ENCODE results near the gene ZBED1. TPM values are rescaled to one million over a fixed set of nuclear protein-coding genes. Genes with fewer than 3 reads are reported as not detected.

The ZBED1 gene
- total and polyA plus RNA-seq, 2 donors (not counting 3 experiments of a cell fraction or from before 2014, with no cell fraction given) = 24.6 to 46.5 TPM

DNA sequence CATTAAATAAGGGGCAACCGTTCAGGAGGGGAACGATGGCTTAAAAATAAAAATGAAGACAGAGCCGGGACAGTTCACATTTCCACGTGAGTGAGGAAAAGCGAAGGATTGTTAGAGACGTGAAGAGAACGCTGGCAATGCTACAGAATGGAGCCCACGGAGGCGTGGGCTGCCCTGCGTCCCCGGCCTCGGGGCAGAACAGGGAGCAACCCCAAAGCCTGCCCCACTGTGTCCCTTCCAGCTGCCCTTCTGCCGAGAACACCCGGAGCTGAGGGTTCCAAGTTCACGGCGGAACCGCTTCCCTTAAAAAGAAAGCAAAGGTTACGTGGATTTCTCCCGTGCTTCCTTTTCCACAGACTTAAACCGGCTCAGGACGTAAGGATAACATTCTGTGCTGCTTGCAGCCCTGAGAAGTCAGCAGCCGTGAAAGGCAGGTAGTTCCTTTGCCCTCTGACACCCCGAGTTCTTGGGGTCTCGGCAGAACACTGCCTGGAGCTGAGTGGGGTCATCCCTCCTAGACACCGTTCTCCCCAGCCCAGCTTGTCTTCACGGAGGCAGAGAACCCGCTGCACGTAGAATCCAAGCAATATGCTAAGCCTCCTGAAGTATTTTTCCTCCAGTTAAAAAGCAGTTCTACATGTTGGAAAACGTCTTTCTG is 14.2 kb downstream of the ZBED1 start:
- DNase-seq (ENCODE audit: low read depth, low spot score) (no peak), FAIRE-seq (no peak)
- Histone ChIP-seq H3K27me3 (ENCODE audit: control insufficient read depth in 2 of 2, insufficient read depth in 2 of 2, low read length in 2 of 2) (no peaks in the 10 kb centered on the region), H2AFZ (ENCODE audit: low read depth, low read length) (no peak overlapping the region), H3K4me2 (ENCODE audit: insufficient read depth, low read length) (no peak overlapping the region), H3K79me2 (ENCODE audit: control insufficient read depth, insufficient read depth, low read length) (peaks cover 18% of the 10 kb centered on the region), H3K4me1 (ENCODE audit: control insufficient read depth, extremely low read depth, insufficient read depth, low read length) (no peaks in the 10 kb centered on the region), H3K9me1 (replicated peaks; ENCODE audit: control insufficient read depth, extremely low read depth, insufficient read depth, low read length) (no peaks in the 10 kb centered on the region), H3K36me3 (ENCODE audit: control insufficient read depth in 2 of 2, extremely low read depth in 1 of 2, insufficient read depth in 2 of 2, low read length in 2 of 2) (peaks cover 17 to 32% of the 10 kb centered on the region in 2 experiments), H4K20me1 (replicated peaks; ENCODE audit: control insufficient read depth, extremely low read depth, insufficient read depth, low read length) (peaks cover 2% of the 10 kb centered on the region), H3K9ac (replicated peaks; ENCODE audit: extremely low read depth, insufficient read depth, low read length) (no peak overlapping the region), H3K9me3 (replicated peaks; ENCODE audit: control insufficient read depth, insufficient read depth, low read length) (no peaks in the 10 kb centered on the region), H3K4me3 (replicated peaks in 1 of 3; ENCODE audit: insufficient read depth in 1 of 3, low read depth in 1 of 3, low read length in 3 of 3) (no peak overlapping the region), H3K27ac (ENCODE audit: insufficient read depth, low read depth, low read length) (no peak overlapping the region)
- intact Hi-C loops (cut with micrococcal nuclease) = no loop called here
- dilution Hi-C loops (cut with MboI; ENCODE audit: extremely low pct_ligation_motif_present, low sequenced_read_pairs) = no loop called here
- TSS peak; percentile 18 for BruUV-seq (replicated peaks)
- POLR2A ChIA-PET = no interaction called here
- CTCF ChIA-PET = no interaction called here
- TF ChIP-seq POLR2A (IDR thresholded peaks at IDR 0.05; ENCODE audit: low read depth, low read length) (no peak), JUN (IDR thresholded peaks at IDR 0.05; ENCODE audit: borderline replicate concordance, insufficient read depth, insufficient read length, low read depth) (no peak), POLR2AphosphoS5 (IDR thresholded peaks at IDR 0.05; ENCODE audit: insufficient read depth, low read depth, low read length) (no peak), CTCF (IDR thresholded peaks at IDR 0.05; ENCODE audit: extremely low read depth in 1 of 2, insufficient read depth in 1 of 2, low read depth in 1 of 2, low read length in 2 of 2) (no peak), EZH2 (IDR thresholded peaks at IDR 0.05; ENCODE audit: borderline replicate concordance, low read depth, low read length, severe bottlenecking) (no peak), GATA2 (IDR thresholded peaks at IDR 0.05; ENCODE audit: insufficient read depth, insufficient read length, low read depth, low read length) (no peak), MYC (IDR thresholded peaks at IDR 0.05; ENCODE audit: low read depth, low read length) (no peak), FOS (IDR thresholded peaks at IDR 0.05; ENCODE audit: borderline replicate concordance, insufficient read depth, low read length) (no peak)
- TF ChIP-seq, protein P1, sequence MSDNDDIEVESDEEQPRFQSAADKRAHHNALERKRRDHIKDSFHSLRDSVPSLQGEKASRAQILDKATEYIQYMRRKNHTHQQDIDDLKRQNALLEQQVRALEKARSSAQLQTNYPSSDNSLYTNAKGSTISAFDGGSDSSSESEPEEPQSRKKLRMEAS (IDR thresholded peaks at IDR 0.05; ENCODE audit: insufficient read depth, insufficient read length) = no peak

Measured in endothelial cell of umbilical vein (primary cell).